ENCODE data around the gene C2CD4C.
"Not testable (repeated sequence)": the region's sequence is repeated elsewhere in the genome, so short reads cannot be mapped to it uniquely, and the experiment has no call there.

The C2CD4C gene

GRCh38 chr19:362154-362553 lies 46.8 kb downstream of the C2CD4C start:
- no peak for DNase-seq

- no peak for DNase-seq
These were observed 49.4 kb downstream of the C2CD4C start for GRCh38 chr19:359653-359925.

GRCh38 chr19:355536-355935 lies 53.4 kb downstream of the C2CD4C start:
- DNase-seq, result not testable (repeated sequence)
